Suprapubic skin (tissue), 4 donors: Measurements from ENCODE around the gene SEL1L. TPM values are rescaled to one million over a fixed set of nuclear protein-coding genes. Genes with fewer than 3 reads are reported as not detected.

Experiments
- DNase-seq, 2 donors: peaks; one replicate each; pipeline ENCODE4 v3.0.0-alpha.2; 2019; ENCODE audit warnings: low spot score in 2 of 2
- H3K27ac ChIP-seq: fragments of 200-600 bp; sonication (generic); one replicate; pipeline ENCODE4 v1.5.1; 2019
- H3K27me3 ChIP-seq: fragments of 200-600 bp; sonication (generic); one replicate; pipeline ENCODE4 v1.5.1; 2019
- H3K36me3 ChIP-seq: fragments of 200-600 bp; sonication (generic); one replicate; pipeline ENCODE4 v1.5.1; 2019
- H3K4me1 ChIP-seq: fragments of 200-600 bp; sonication (generic); one replicate; pipeline ENCODE4 v1.5.1; 2019
- H3K4me3 ChIP-seq: fragments of 200-600 bp; sonication (generic); one replicate; pipeline ENCODE4 v1.5.1; 2019; ENCODE audit warnings: mild to moderate bottlenecking
- H3K9me3 ChIP-seq: fragments of 200-600 bp; sonication (generic); one replicate; pipeline ENCODE4 v1.5.1; 2019
- EP300 ChIP-seq: sonication (generic); formaldehyde crosslinking; IDR thresholded peaks from one replicate; pipeline ENCODE4 v1.6.1; 2017; ENCODE audit warnings: antibody characterized with exemption
- POLR2A ChIP-seq, 2 donors: fragments of 450-650 bp; IDR thresholded peaks; one replicate each; pipeline ENCODE4 v1.6.1; 2017; ENCODE audit warnings: antibody characterized with exemption in 2 of 2, mild to moderate bottlenecking in 2 of 2, moderate library complexity in 2 of 2
- POLR2AphosphoS5 ChIP-seq, 3 donors: sonication (generic); formaldehyde crosslinking; IDR thresholded peaks; one replicate each; pipeline ENCODE4 v1.6.1; 2017; ENCODE audit warnings: antibody characterized with exemption in 3 of 3
- WGBS: methylation state at CpG from one replicate; pipeline ENCODE4 v1.1.5; 2018; 5-methylcytosine and 5-hydroxymethylcytosine counted together
- total RNA-seq, 4 donors: library from RNA; depleted of rRNA; stranded (reverse); fragments of >200 nt; gene quantifications; one replicate each; pipeline ENCODE4 v1.1.0, GENCODE V29; 2016
- TF ChIP-seq, protein P1 (sequence below), 2 donors: fragments of 200-600 bp in 1 of 2; fragments of 450-650 bp in 1 of 2; sonication (generic) in 1 of 2; IDR thresholded peaks; one replicate each; pipeline ENCODE4 v1.5.1; 2016 to 2019; ENCODE audit warnings: antibody characterized with exemption in 2 of 2, mild to moderate bottlenecking in 1 of 2, moderate library complexity in 1 of 2

Gene SEL1L
- total RNA-seq, 4 donors from 2014 or later: 24.8 to 37.8 (median 35.0) TPM

DNA sequence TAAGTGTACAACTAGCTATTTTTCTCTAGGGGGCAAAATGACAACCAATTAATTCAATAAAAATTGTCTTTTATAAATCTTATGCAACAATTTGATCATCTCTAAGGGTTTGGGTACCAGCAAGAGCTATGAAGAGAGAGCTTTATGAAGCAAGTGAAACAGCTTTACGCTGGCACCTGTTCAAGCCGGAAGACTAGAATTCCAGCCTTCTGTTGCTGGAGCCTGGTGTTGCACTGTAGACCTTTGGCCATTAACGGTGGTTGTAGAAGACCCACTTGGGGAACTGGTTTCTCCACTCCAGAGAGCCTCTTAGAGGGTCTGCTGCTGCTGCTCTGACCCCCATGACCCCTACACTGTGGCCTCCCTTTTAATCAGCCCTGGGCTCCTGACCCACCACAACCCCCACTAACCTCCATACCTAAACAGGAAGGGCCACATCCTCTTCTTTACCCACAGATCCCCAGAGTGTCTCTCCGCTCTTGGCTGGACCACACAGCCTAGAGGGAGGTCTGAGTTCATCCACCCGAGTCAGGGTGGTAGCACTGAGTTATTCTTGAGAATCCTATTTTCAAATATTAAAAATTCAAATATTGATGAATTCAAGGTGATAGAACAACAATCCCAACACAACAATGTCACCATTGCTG, 79.0 kb downstream of the SEL1L start:
- 81% methylated on average over 5 of the region's 5 CpGs for WGBS
- TF ChIP-seq, protein P1, sequence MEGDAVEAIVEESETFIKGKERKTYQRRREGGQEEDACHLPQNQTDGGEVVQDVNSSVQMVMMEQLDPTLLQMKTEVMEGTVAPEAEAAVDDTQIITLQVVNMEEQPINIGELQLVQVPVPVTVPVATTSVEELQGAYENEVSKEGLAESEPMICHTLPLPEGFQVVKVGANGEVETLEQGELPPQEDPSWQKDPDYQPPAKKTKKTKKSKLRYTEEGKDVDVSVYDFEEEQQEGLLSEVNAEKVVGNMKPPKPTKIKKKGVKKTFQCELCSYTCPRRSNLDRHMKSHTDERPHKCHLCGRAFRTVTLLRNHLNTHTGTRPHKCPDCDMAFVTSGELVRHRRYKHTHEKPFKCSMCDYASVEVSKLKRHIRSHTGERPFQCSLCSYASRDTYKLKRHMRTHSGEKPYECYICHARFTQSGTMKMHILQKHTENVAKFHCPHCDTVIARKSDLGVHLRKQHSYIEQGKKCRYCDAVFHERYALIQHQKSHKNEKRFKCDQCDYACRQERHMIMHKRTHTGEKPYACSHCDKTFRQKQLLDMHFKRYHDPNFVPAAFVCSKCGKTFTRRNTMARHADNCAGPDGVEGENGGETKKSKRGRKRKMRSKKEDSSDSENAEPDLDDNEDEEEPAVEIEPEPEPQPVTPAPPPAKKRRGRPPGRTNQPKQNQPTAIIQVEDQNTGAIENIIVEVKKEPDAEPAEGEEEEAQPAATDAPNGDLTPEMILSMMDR (IDR thresholded peaks at IDR 0.05): no peak
- TF ChIP-seq EP300 (no peak), POLR2AphosphoS5 (IDR thresholded peaks at IDR 0.05) (no peak), POLR2A (IDR thresholded peaks at IDR 0.05) (no peak)
- H3K9me3 ChIP-seq: no peaks in the 10 kb centered on the region
- H3K27me3 ChIP-seq: no peaks in the 10 kb centered on the region
- H3K36me3 ChIP-seq: no peaks in the 10 kb centered on the region
- H3K27ac ChIP-seq: no peak overlapping the region
- H3K4me3 ChIP-seq: no peak overlapping the region
- no peak for DNase-seq
- H3K4me1 ChIP-seq: peaks cover 22% of the 10 kb centered on the region

GRCh38 chr14:81453166-81453766, 80.4 kb downstream of the SEL1L start:
- TF ChIP-seq, protein P1 (IDR thresholded peaks at IDR 0.05): peak; percentile 84 to 94
- TF ChIP-seq EP300: no peak
- Histone ChIP-seq H3K27ac (no peak overlapping the region), H3K4me1 (peaks cover 29% of the 10 kb centered on the region), H3K4me3 (no peak overlapping the region), H3K36me3 (no peaks in the 10 kb centered on the region), H3K9me3 (no peaks in the 10 kb centered on the region), H3K27me3 (no peaks in the 10 kb centered on the region)
- 17% methylated on average over 8 of the region's 8 CpGs for WGBS
- peak in 1 of 2 donors; percentile 70 for DNase-seq

DNA sequence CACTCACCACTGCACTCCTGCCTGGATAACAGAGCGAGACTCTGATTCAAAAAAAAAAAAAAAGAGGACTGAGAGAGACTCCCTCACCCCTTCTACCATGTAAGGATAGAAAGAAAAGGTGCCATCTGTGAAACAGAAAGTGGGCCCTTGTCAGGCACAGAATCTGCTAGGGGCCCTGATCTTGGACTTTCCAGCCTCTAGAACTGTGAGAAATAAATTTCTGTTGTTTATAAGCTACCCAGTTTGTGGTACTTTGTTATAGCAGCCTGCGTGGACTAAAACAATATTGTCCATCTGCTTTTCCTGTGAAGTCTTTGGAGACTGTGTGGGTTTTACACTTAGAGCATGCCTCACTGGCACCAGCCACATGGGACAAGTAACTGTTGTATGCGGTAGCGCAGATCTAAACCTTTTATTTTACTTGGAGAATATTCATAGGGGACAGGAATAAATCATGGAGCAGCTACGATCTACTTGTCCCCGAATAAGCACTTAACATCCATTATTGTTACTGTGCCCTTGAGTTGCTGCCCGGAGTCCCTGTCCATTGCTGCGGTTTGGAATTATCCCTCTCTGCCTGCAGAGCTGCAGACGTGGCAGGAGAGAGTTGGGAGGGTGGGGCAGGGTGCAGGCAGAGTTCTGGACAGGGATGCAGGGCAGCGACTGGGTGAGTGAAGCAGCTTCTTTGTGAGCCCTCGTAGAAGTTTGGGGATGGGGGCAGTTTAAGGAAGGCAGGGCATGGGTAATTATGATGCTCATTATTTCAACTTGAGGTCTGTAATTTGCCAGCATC, 81.1 kb downstream of the SEL1L start:
- Histone ChIP-seq H3K4me1 (peaks cover 30% of the 10 kb centered on the region), H3K4me3 (no peak overlapping the region), H3K27ac (no peak overlapping the region), H3K9me3 (no peaks in the 10 kb centered on the region), H3K27me3 (no peaks in the 10 kb centered on the region), H3K36me3 (no peaks in the 10 kb centered on the region)
- TF ChIP-seq EP300 (no peak), POLR2AphosphoS5 (IDR thresholded peaks at IDR 0.05) (no peak)
- TF ChIP-seq, protein P1 (IDR thresholded peaks at IDR 0.05): no peak
- 59% methylated on average over 11 of the region's 11 CpGs for WGBS
- DNase-seq: no peak

GRCh38 chr14:81450976-81451375, 82.7 kb downstream of the SEL1L start:
- Histone ChIP-seq H3K36me3 (no peaks in the 10 kb centered on the region), H3K4me3 (no peak overlapping the region), H3K27me3 (no peaks in the 10 kb centered on the region), H3K4me1 (peaks cover 36% of the 10 kb centered on the region), H3K9me3 (no peaks in the 10 kb centered on the region), H3K27ac (no peak overlapping the region)
- no peak for DNase-seq
- WGBS: 75% methylated on average over 3 of the region's 3 CpGs
- TF ChIP-seq, protein P1 (IDR thresholded peaks at IDR 0.05): no peak
- TF ChIP-seq POLR2AphosphoS5 (IDR thresholded peaks at IDR 0.05): no peak

- Histone ChIP-seq H3K9me3 (no peaks in the 10 kb centered on the region), H3K4me3 (no peak overlapping the region), H3K4me1 (peaks cover 36% of the 10 kb centered on the region), H3K27me3 (no peaks in the 10 kb centered on the region), H3K27ac (no peak overlapping the region), H3K36me3 (no peaks in the 10 kb centered on the region)
- 85% methylated on average over 4 of the region's 10 CpGs for WGBS
- DNase-seq: peak in 1 of 2 donors; percentile 72
- no peak for TF ChIP-seq POLR2AphosphoS5 (IDR thresholded peaks at IDR 0.05)
- no peak for TF ChIP-seq POLR2A (IDR thresholded peaks at IDR 0.05)
- no peak for TF ChIP-seq EP300
- TF ChIP-seq, protein P1 (IDR thresholded peaks at IDR 0.05): no peak
Observed at GRCh38 chr14:81450100-81450531, 83.5 kb downstream of the SEL1L start.
